Measurements from ENCODE around the gene ADARB2. TPM values are rescaled to one million over a fixed set of nuclear protein-coding genes. Genes with fewer than 3 reads are reported as not detected.
"Not testable (repeated sequence)": the region's sequence is repeated elsewhere in the genome, so short reads cannot be mapped to it uniquely, and the experiment has no call there.

The ADARB2 gene
- total RNA-seq, 1 donor from 2014 or later, result 0.08 TPM

DNA sequence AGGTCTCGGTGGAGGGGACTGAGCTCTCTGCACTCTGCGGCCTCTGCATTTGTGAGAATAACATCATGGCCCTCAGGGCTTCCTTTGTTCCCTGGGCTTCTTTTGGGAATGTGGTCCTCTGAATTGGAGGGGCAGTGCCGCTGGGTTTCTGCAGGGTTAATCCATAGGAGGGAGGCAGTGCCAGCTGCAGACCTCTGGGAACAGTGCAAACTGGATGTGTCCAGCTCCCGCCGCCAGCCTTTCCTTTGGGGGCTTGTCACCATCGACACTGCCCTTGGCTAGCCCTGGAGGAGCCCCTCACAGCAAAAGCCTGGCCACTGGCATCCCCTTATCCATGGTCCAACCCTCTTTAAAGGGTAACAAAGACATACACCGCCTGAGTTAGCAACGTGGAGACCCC is 507.2 kb downstream of the ADARB2 start:
- no peak for DNase-seq (ENCODE audit: low read depth)
- TF ChIP-seq, protein P1, sequence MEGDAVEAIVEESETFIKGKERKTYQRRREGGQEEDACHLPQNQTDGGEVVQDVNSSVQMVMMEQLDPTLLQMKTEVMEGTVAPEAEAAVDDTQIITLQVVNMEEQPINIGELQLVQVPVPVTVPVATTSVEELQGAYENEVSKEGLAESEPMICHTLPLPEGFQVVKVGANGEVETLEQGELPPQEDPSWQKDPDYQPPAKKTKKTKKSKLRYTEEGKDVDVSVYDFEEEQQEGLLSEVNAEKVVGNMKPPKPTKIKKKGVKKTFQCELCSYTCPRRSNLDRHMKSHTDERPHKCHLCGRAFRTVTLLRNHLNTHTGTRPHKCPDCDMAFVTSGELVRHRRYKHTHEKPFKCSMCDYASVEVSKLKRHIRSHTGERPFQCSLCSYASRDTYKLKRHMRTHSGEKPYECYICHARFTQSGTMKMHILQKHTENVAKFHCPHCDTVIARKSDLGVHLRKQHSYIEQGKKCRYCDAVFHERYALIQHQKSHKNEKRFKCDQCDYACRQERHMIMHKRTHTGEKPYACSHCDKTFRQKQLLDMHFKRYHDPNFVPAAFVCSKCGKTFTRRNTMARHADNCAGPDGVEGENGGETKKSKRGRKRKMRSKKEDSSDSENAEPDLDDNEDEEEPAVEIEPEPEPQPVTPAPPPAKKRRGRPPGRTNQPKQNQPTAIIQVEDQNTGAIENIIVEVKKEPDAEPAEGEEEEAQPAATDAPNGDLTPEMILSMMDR (IDR thresholded peaks at IDR 0.05; ENCODE audit: insufficient read depth, low read length, poor library complexity, severe bottlenecking), result no peak

GRCh38 chr10:1229574-1229973 is 507.8 kb downstream of the ADARB2 start:
- Histone ChIP-seq H3K4me3 (ENCODE audit: low read depth, low read length) (no peak overlapping the region), H3K36me3 (ENCODE audit: control insufficient read depth, insufficient read depth, low read length) (no peaks in the 10 kb centered on the region), H3K27me3 (ENCODE audit: control insufficient read depth, insufficient read depth, low read length) (no peaks in the 10 kb centered on the region)
- no peak for DNase-seq (ENCODE audit: low read depth)
- TF ChIP-seq, protein P1 (IDR thresholded peaks at IDR 0.05; ENCODE audit: insufficient read depth, low read length, poor library complexity, severe bottlenecking), result no peak

More for the DNA sequence above, 507.2 kb downstream of the ADARB2 start:
- no peak overlapping the region for H3K4me3 ChIP-seq (ENCODE audit: low read depth, low read length)
- no peaks in the 10 kb centered on the region for H3K27me3 ChIP-seq (ENCODE audit: control insufficient read depth, insufficient read depth, low read length)
- H3K36me3 ChIP-seq (ENCODE audit: control insufficient read depth, insufficient read depth, low read length), result no peaks in the 10 kb centered on the region

DNA sequence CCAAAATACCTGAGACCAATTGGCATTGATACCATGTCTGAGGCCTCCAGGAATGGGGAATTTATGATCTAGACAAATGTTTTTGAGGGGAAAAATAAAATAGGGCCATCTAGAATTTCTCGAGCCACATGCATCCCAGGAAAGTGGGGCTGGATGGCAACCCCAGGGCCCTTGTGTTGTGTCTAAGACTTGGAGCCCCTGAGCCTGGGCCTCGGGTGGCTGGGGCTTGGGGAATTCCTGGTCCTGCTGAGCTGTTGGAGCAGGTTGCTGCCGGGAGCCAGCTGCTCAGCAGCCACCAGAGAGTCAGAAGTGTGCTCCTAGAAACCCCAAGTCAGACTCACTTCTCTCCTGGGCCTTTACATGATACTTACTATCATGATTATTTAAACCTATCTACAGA is 508.2 kb downstream of the ADARB2 start:
- no peaks in the 10 kb centered on the region for H3K36me3 ChIP-seq (ENCODE audit: control insufficient read depth, insufficient read depth, low read length)
- H3K27me3 ChIP-seq (ENCODE audit: control insufficient read depth, insufficient read depth, low read length), result no peaks in the 10 kb centered on the region
- TF ChIP-seq, protein P1 (IDR thresholded peaks at IDR 0.05; ENCODE audit: insufficient read depth, low read length, poor library complexity, severe bottlenecking), result no peak
- DNase-seq (ENCODE audit: low read depth), result no peak
- H3K4me3 ChIP-seq (ENCODE audit: low read depth, low read length), result no peak overlapping the region

DNA sequence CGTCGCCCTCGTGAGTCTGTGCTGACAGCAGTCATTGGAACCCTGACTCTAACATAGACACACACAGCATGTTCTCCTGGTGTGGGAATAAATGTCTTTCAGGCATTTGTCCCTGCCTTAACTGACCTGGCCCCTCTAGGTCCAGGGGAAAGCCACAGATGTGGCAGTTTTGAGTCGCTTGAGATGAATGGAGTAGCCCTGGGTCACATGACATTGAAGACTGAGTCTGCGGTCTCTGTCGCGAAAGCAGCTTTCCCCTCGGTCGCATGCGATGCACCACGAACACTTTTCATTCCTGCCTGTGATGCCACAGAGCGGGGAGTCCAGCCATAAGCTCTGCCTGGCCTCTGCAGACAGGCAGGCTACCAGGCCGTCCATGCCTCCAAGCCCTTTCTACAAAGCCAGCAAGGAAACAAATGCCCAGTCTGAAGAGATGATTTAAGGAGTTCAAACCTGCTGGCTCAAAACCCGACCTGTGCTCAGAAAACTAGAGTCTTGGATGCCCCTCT is 508.8 kb downstream of the ADARB2 start:
- DNase-seq (ENCODE audit: low read depth), result no peak
- TF ChIP-seq, protein P1 (IDR thresholded peaks at IDR 0.05; ENCODE audit: insufficient read depth, low read length, poor library complexity, severe bottlenecking), result no peak
- H3K4me3 ChIP-seq (ENCODE audit: low read depth, low read length), result no peak overlapping the region

DNA sequence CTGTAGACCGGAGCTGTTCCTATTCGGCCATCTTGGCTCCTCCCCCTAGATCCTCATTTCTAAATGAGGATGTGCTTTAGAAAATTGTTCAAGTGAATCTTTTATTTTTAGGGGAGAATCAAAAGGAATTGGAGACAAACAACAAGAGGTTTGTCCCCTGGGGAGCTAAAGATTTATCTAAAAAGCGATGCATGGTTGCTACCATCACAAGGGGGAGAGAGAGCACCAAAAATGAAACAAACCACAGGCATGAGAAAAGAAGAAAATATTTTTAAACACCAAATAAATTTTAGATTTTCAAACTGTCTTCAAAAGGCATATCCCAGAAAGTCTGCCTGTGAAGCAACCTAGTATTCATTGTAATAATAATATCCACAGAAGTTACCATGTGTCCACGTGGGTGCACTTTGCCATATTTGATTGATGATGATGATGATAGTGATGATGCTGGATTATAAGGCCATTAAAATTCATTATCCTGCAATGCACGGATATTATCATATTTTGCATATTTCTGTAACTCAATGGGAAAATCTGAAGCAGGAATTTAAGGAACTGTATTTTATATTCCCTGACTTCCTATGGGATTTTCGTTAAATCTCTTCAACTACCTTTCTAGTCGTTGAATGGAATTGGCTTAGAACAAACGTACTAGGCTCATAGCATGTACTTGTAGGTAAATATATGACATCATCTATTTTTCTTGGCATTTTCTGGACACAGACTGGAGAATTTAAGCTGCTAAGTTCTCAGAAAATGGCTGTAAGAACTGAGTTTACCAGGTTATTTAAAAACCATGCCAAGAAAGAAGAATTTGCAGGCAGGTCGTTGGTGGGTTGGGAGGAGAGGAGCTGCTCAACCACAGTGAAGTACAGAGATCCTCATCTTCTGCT is 509.6 kb downstream of the ADARB2 start:
- Histone ChIP-seq H3K27me3 (ENCODE audit: control insufficient read depth, insufficient read depth, low read length) (no peaks in the 10 kb centered on the region), H3K4me3 (ENCODE audit: low read depth, low read length) (no peak overlapping the region), H3K36me3 (ENCODE audit: control insufficient read depth, insufficient read depth, low read length) (no peaks in the 10 kb centered on the region)
- no peak for DNase-seq (ENCODE audit: low read depth)
- TF ChIP-seq, protein P1 (IDR thresholded peaks at IDR 0.05; ENCODE audit: insufficient read depth, low read length, poor library complexity, severe bottlenecking), result no peak

More for the DNA sequence above, 508.8 kb downstream of the ADARB2 start:
- H3K36me3 ChIP-seq (ENCODE audit: control insufficient read depth, insufficient read depth, low read length), result no peaks in the 10 kb centered on the region
- H3K27me3 ChIP-seq (ENCODE audit: control insufficient read depth, insufficient read depth, low read length), result no peaks in the 10 kb centered on the region

DNA sequence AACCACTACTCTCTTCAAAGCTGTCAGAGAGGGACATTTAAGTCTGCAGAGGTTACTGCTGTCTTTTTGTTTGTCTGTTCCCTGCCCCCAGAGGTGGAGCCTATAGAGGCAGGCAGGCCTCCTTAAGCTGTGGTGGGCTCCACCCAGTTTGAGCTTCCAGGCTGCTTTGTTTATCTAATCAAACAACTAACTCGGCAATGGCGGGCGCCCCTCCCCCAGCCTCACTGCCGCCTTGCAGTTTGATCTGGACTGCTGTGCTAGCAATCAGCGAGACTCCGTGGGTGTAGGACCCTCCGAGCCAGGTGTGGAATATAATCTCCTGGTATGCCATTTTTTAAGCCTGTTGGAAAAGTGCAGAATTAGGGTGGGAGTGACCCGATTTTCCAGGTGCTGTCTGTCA is 510.4 kb downstream of the ADARB2 start:
- not testable (repeated sequence) for H3K4me3 ChIP-seq (ENCODE audit: low read depth, low read length)

DNA sequence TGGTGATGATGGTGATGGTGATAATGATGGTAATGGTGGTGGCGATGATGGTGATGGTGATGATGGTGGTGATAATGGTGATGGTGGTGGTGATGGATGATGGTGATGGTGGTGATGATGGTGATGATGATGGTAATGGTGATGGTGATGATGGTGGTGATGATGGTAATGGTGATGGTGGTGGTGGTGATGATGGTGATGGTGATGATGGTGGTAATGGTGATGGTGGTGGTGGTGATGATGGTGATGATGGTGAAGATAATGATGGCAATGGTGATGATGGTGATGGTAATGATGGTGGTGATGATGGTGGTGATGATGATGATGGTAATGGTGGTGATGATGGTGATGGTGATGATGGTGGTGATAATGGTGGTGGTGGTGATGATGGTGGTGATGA is 517.5 kb downstream of the ADARB2 start:
- H3K27me3 ChIP-seq (ENCODE audit: control insufficient read depth, insufficient read depth, low read length); H3K36me3 ChIP-seq (ENCODE audit: control insufficient read depth, insufficient read depth, low read length); H3K4me3 ChIP-seq (ENCODE audit: low read depth, low read length); DNase-seq (ENCODE audit: low read depth): not testable (repeated sequence)

More for the DNA sequence above, 510.4 kb downstream of the ADARB2 start:
- not testable (repeated sequence) for H3K36me3 ChIP-seq (ENCODE audit: control insufficient read depth, insufficient read depth, low read length); H3K27me3 ChIP-seq (ENCODE audit: control insufficient read depth, insufficient read depth, low read length); DNase-seq (ENCODE audit: low read depth)

Data from kidney epithelial cell (primary cell).